Stomach smooth muscle (tissue), 2 donors: ENCODE data around the gene KATNBL1.
"Not testable (repeated sequence)": the region's sequence is repeated elsewhere in the genome, so short reads cannot be mapped to it uniquely, and the experiment has no call there.

Experiments used
- H3K27ac ChIP-seq: one replicate; pipeline ENCODE4 v1.7.0; 2013; ENCODE audit warnings: mild to moderate bottlenecking, low read length, inconsistent platforms
- H3K27me3 ChIP-seq, 2 donors: one replicate each; pipeline ENCODE4 v1.7.0; 2013; ENCODE audit warnings: low read length in 2 of 2; ENCODE audit not compliant: insufficient read depth in 2 of 2, control insufficient read depth in 1 of 2
- H3K36me3 ChIP-seq, 2 donors: one replicate each; pipeline ENCODE4 v1.7.0; 2013; ENCODE audit warnings: low read length in 2 of 2; ENCODE audit not compliant: control insufficient read depth in 2 of 2, insufficient read depth in 2 of 2
- H3K4me1 ChIP-seq: one replicate; pipeline ENCODE4 v1.7.0; 2013; ENCODE audit warnings: low read length; ENCODE audit not compliant: control insufficient read depth, insufficient read depth
- H3K4me3 ChIP-seq, 2 donors: one replicate each; pipeline ENCODE4 v1.7.0; 2013; ENCODE audit warnings: low read length in 2 of 2
- H3K9ac ChIP-seq, 2 donors: one replicate each; pipeline ENCODE4 v1.7.0; 2013; ENCODE audit warnings: low read length in 2 of 2, mild to moderate bottlenecking in 1 of 2
- H3K9me3 ChIP-seq, 2 donors: one replicate each; pipeline ENCODE4 v1.7.0; 2013; ENCODE audit warnings: low read length in 2 of 2; ENCODE audit not compliant: control insufficient read depth in 2 of 2
- donor health status: healthy.
- donor health status: Pancreatic carcinoma.

KATNBL1 gene

DNA sequence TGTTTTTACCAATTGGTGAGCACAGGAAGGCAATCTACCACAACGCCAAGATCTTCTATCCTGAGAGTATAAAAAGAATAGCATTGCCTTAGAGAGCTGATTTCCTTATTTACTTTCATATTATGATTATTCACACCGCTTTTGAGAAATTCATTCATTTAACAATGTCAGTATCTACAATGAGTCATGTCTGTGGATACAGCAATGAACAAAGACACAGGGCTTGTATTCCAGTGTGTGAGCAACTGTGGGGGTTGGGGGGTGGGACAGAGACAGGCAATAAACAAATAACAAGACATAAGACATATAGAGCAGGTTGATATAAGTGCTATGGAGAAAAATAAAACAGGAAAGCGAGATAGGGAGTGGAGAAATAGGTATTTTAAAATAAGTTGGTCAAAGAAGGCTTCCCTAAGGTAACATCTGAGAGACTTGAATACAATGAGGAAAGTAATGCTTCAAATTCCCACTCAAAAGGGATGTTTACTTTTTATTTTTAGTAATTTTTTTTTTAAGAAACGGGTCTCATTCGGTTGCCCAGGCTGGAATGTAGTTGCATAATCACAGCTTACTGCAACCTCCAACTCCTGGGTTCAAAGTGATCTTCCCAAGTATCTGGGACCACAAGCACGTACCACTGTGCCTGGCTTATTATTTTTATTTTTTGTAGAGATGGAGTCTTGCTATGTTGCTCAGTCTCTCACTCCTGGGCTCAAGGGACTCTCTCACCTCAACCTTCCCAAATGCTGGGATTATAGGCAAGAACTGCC lies 62.3 kb downstream of the KATNBL1 start:
- Histone ChIP-seq H3K4me3 (no peak overlapping the region), H3K36me3 (peaks cover 17 to 23% of the 10 kb centered on the region in 2 donors)

GRCh38 chr15:34133511-34133910 lies 76.4 kb downstream of the KATNBL1 start:
- H3K9me3 ChIP-seq: no peaks in the 10 kb centered on the region
- no peaks in the 10 kb centered on the region for H3K36me3 ChIP-seq
- no peaks in the 10 kb centered on the region for H3K27me3 ChIP-seq
- no peak overlapping the region for H3K27ac ChIP-seq
- H3K4me1 ChIP-seq: no peaks in the 10 kb centered on the region
- H3K4me3 ChIP-seq: no peak overlapping the region
- no peak overlapping the region for H3K9ac ChIP-seq

More for the DNA sequence above, 62.3 kb downstream of the KATNBL1 start:
- Histone ChIP-seq H3K27ac (no peak overlapping the region), H3K9me3 (no peaks in the 10 kb centered on the region), H3K4me1 (no peaks in the 10 kb centered on the region), H3K9ac (no peak overlapping the region), H3K27me3 (no peaks in the 10 kb centered on the region)

GRCh38 chr15:34132881-34133280 lies 77.0 kb downstream of the KATNBL1 start:
- Histone ChIP-seq H3K9ac (no peak overlapping the region), H3K9me3 (no peaks in the 10 kb centered on the region), H3K27me3 (no peaks in the 10 kb centered on the region), H3K4me1 (no peaks in the 10 kb centered on the region), H3K27ac (no peak overlapping the region), H3K36me3 (no peaks in the 10 kb centered on the region), H3K4me3 (no peak overlapping the region)

- no peak overlapping the region for H3K4me3 ChIP-seq
- no peaks in the 10 kb centered on the region for H3K27me3 ChIP-seq
- no peaks in the 10 kb centered on the region for H3K4me1 ChIP-seq
- no peak overlapping the region for H3K27ac ChIP-seq
- H3K36me3 ChIP-seq: no peaks in the 10 kb centered on the region
- H3K9me3 ChIP-seq: no peaks in the 10 kb centered on the region
- no peak overlapping the region for H3K9ac ChIP-seq
Measured at GRCh38 chr15:34128898-34129297, 81.0 kb downstream of the KATNBL1 start.

GRCh38 chr15:34126522-34126921 lies 83.4 kb downstream of the KATNBL1 start:
- Histone ChIP-seq H3K4me1 (no peaks in the 10 kb centered on the region), H3K27me3 (no peaks in the 10 kb centered on the region), H3K27ac (no peak overlapping the region), H3K9ac (no peak overlapping the region), H3K4me3 (no peak overlapping the region), H3K36me3 (no peaks in the 10 kb centered on the region), H3K9me3 (no peaks in the 10 kb centered on the region)

DNA sequence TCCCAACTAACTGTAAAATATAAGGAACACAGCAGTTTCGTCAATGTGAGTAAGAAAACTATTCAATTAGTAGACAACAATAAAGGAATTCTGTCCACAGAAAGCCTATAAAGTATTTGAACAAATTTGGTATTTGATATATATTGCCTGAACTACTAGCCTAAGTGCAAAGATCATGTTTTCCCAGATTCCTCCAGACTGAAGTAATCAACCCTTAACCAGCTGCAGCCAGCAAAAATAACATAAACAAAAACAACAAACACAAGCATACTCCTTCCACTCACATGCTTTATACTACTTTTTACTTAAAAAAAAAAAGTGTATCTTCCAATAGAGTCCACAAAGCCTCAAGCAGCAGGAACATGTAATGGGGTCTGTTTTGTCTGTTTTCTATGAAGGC lies 84.0 kb downstream of the KATNBL1 start:
- Histone ChIP-seq H3K4me1 (no peaks in the 10 kb centered on the region), H3K9ac (no peak overlapping the region), H3K27me3 (no peaks in the 10 kb centered on the region), H3K4me3 (no peak overlapping the region), H3K36me3 (no peaks in the 10 kb centered on the region), H3K9me3 (no peaks in the 10 kb centered on the region), H3K27ac (no peak overlapping the region)

DNA sequence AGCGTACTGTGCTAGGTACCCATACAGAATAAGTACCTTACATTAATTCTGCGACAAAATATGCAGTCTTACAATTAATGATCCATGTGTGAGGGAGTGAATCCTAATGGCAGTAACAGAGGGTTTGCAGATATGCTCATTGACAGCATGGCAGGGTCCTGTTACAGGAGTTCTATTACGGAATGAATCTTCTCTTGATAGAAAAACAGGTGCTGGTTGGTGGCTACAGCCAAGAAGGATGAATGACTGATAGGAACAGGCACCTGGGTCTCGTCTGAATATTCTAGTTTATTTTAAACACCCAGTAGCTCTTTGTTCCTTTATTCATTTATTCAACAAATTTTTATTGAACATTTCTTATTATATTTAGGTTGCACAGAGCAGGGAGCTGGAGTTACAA lies 85.2 kb downstream of the KATNBL1 start:
- Histone ChIP-seq H3K4me1 (no peaks in the 10 kb centered on the region), H3K9ac (no peak overlapping the region), H3K27me3 (no peaks in the 10 kb centered on the region), H3K9me3 (no peaks in the 10 kb centered on the region), H3K27ac (no peak overlapping the region), H3K36me3 (no peaks in the 10 kb centered on the region), H3K4me3 (no peak overlapping the region)

DNA sequence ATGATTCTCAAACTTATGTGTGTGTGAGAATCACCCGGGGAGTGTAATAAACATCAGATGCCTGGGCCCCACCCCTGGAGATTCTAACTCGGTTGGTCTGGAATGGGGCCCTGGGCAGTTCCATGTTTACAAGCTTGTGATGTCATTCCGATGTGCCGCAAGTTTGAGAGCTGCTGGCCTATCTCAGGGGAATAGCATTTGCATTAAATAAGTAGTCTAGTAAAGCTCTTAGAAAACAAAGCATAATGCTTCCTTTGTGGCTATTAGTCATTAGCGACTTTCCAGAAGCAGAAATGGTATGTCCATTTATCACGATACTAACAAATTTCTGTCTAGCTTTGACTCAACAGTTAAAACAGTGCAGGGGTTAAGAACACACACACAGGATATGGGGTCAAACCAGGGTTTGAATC lies 87.1 kb downstream of the KATNBL1 start:
- Histone ChIP-seq H3K27me3 (no peaks in the 10 kb centered on the region), H3K36me3 (no peaks in the 10 kb centered on the region), H3K4me1 (no peaks in the 10 kb centered on the region), H3K4me3 (no peak overlapping the region), H3K9ac (no peak overlapping the region), H3K9me3 (no peaks in the 10 kb centered on the region), H3K27ac (no peak overlapping the region)

- not testable (repeated sequence) for H3K27ac ChIP-seq, H3K36me3 ChIP-seq, H3K9me3 ChIP-seq, H3K4me3 ChIP-seq, H3K4me1 ChIP-seq, H3K9ac ChIP-seq, H3K27me3 ChIP-seq
Measured at GRCh38 chr15:34121786-34122185, 88.1 kb downstream of the KATNBL1 start.

GRCh38 chr15:34120420-34120819 lies 89.5 kb downstream of the KATNBL1 start:
- H3K9me3 ChIP-seq, H3K4me3 ChIP-seq, H3K36me3 ChIP-seq, H3K9ac ChIP-seq, H3K4me1 ChIP-seq, H3K27me3 ChIP-seq, H3K27ac ChIP-seq: not testable (repeated sequence)

- Histone ChIP-seq H3K27me3 (peaks cover 0 to 6% of the 10 kb centered on the region in 2 donors), H3K27ac (no peak overlapping the region), H3K4me1 (no peaks in the 10 kb centered on the region), H3K9me3 (no peaks in the 10 kb centered on the region), H3K36me3 (no peaks in the 10 kb centered on the region), H3K4me3 (no peak overlapping the region), H3K9ac (no peak overlapping the region)
Measured at GRCh38 chr15:34119291-34119690, 90.6 kb downstream of the KATNBL1 start.
